GM12892 (cell line): ENCODE measurements around the gene CCL3.

Experiments
- POLR2A ChIP-seq: IDR thresholded peaks from 2 replicates; pipeline ENCODE4 v1.6.1; 2011; ENCODE audit warnings: low read depth, low read length, control low read depth
- POLR2AphosphoS5 ChIP-seq: IDR thresholded peaks from 2 replicates; pipeline ENCODE4 v1.6.1; 2011; ENCODE audit warnings: low read depth, low read length, control low read depth

GRCh38 chr17:36104701-36105181 is 14.8 kb upstream of the CCL3 start:
- TF ChIP-seq POLR2A (no peak), POLR2AphosphoS5 (no peak)
